Upper lobe of left lung (tissue), 6 donors: ENCODE data around the gene SNX5. TPM values are rescaled to one million over a fixed set of nuclear protein-coding genes. Genes with fewer than 3 reads are reported as not detected.

ENCODE experiments used
- ATAC-seq, 2 donors: fragments of 200-7000 bp; cut with Tn5 transposase; one replicate each; pipeline ENCODE4 v1.9.1; 2022; ENCODE audit warnings: mild to moderate bottlenecking in 2 of 2, moderate library complexity in 2 of 2; ENCODE audit not compliant: low FRiP score in 2 of 2
- DNase-seq, 2 donors: peaks; one replicate each; pipeline ENCODE4 v3.0.0-alpha.2; 2019 to 2020
- H3K27ac ChIP-seq, 4 donors: fragments of 200-600 bp; sonication (generic); one replicate each; pipeline ENCODE4 v1.5.1; 2016 to 2019
- H3K27me3 ChIP-seq, 4 donors: fragments of 200-600 bp; sonication (generic); one replicate each; pipeline ENCODE4 v1.5.1; 2017 to 2019
- H3K36me3 ChIP-seq, 4 donors: fragments of 200-600 bp; sonication (generic); one replicate each; pipeline ENCODE4 v1.5.1; 2016 to 2019
- H3K4me1 ChIP-seq, 4 donors: fragments of 200-600 bp; sonication (generic); one replicate each; pipeline ENCODE4 v1.5.1; 2018 to 2019
- H3K4me3 ChIP-seq, 4 donors: fragments of 200-600 bp; sonication (generic); one replicate each; pipeline ENCODE4 v1.5.1; 2017 to 2019; ENCODE audit warnings: mild to moderate bottlenecking in 2 of 4, moderate library complexity in 1 of 4
- H3K9me3 ChIP-seq, 4 donors: fragments of 200-600 bp; sonication (generic); one replicate each; pipeline ENCODE4 v1.5.1; 2018 to 2019
- EP300 ChIP-seq, 4 donors: sonication (generic); formaldehyde crosslinking; IDR thresholded peaks; one replicate each; pipeline ENCODE4 v1.5.1; 2017; ENCODE audit warnings: antibody characterized with exemption in 4 of 4, control low read depth in 2 of 4
- POLR2A ChIP-seq, 4 donors: fragments of 450-650 bp; IDR thresholded peaks; one replicate each; pipeline ENCODE4 v1.5.1; 2016 to 2017; ENCODE audit warnings: antibody characterized with exemption in 4 of 4, mild to moderate bottlenecking in 2 of 4
- POLR2AphosphoS5 ChIP-seq, 2 donors: sonication (generic); formaldehyde crosslinking; IDR thresholded peaks; one replicate each; pipeline ENCODE4 v1.5.1; 2017; ENCODE audit warnings: antibody characterized with exemption in 2 of 2
- WGBS, 2 donors: methylation state at CpG; one replicate each; pipeline ENCODE4 v1.1.5; 2017 to 2018; 5-methylcytosine and 5-hydroxymethylcytosine counted together
- total RNA-seq, 6 donors: library from RNA; depleted of rRNA in 4 of 6; stranded (reverse); fragments of >200 nt in 4 of 6; gene quantifications; one replicate each; pipeline versions ENCODE4 v1.1.0 to v1.2.1, GENCODE V29; 2016 to 2021
- TF ChIP-seq, protein P1 (sequence below), 6 experiments: fragments of 450-650 bp in 4 of 6; fragments of 200-600 bp in 2 of 6; sonication (generic) in 2 of 6; IDR thresholded peaks; one replicate each; pipeline ENCODE4 v1.5.1; 2016 to 2019; ENCODE audit warnings: antibody characterized with exemption in 6 of 6
- donor health status: DM: no; HTN: no; CAD: no; lungs with moderate emphysema.
- donor health status: DM: no; HTN: yes; CAD: no; lungs with severe emphysema.

The SNX5 gene
- total RNA-seq, 6 donors from 2014 or later = 72.0 to 177 (median 111) TPM

- Histone ChIP-seq H3K36me3 (no peaks in the 10 kb centered on the region), H3K4me3 (no peak overlapping the region), H3K27me3 (no peaks in the 10 kb centered on the region), H3K27ac (no peak overlapping the region), H3K9me3 (no peaks in the 10 kb centered on the region), H3K4me1 (peaks cover 0 to 26% (median 9%) of the 10 kb centered on the region in 4 donors)
- ATAC-seq (no peak), DNase-seq (peak in 1 of 2 donors; percentile 21)
- WGBS, 2 donors = 68% methylated on average over 7 to 8 of the region's 8 CpGs
- TF ChIP-seq POLR2AphosphoS5 (IDR thresholded peaks at IDR 0.05) (peak in 1 of 2 donors; percentile 24), EP300 (IDR thresholded peaks at IDR 0.05) (peak in 1 of 4 donors; percentile 65)
- TF ChIP-seq, protein P1, sequence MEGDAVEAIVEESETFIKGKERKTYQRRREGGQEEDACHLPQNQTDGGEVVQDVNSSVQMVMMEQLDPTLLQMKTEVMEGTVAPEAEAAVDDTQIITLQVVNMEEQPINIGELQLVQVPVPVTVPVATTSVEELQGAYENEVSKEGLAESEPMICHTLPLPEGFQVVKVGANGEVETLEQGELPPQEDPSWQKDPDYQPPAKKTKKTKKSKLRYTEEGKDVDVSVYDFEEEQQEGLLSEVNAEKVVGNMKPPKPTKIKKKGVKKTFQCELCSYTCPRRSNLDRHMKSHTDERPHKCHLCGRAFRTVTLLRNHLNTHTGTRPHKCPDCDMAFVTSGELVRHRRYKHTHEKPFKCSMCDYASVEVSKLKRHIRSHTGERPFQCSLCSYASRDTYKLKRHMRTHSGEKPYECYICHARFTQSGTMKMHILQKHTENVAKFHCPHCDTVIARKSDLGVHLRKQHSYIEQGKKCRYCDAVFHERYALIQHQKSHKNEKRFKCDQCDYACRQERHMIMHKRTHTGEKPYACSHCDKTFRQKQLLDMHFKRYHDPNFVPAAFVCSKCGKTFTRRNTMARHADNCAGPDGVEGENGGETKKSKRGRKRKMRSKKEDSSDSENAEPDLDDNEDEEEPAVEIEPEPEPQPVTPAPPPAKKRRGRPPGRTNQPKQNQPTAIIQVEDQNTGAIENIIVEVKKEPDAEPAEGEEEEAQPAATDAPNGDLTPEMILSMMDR (IDR thresholded peaks at IDR 0.05) = no peak
These were observed 35.9 kb upstream of the SNX5 start for GRCh38 chr20:18004384-18005031.

DNA sequence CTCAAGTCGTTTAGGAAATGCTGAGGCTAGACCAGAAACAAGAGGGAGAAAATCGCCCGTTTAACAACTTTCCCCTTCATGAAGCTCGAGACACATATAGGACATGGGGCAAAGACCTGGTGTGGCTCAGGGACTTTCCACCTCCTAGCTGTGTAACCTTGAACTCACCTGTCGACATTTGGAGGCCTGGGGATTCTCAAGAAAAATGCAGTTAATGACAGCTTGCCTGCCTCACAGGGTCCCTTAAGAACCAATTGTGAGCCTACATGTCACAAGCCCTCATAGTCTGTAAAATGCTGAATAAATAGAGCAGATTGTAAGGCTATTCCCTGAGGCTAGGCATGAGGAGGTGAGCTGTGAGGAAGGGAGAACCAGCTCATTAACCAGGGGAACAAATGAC lies 35.3 kb upstream of the SNX5 start:
- WGBS, 2 donors = 59 to 67% methylated on average over 5 of the region's 5 CpGs
- H3K9me3 ChIP-seq = no peaks in the 10 kb centered on the region
- ATAC-seq (no peak), DNase-seq (peak in 1 of 2 donors; percentile 10)
- H3K4me3 ChIP-seq = no peak overlapping the region
- TF ChIP-seq POLR2A (IDR thresholded peaks at IDR 0.05) (no peak), POLR2AphosphoS5 (IDR thresholded peaks at IDR 0.05) (no peak), EP300 (IDR thresholded peaks at IDR 0.05) (no peak)
- TF ChIP-seq, protein P1 (IDR thresholded peaks at IDR 0.05) = no peak
- no peak overlapping the region for H3K27ac ChIP-seq
- no peaks in the 10 kb centered on the region for H3K27me3 ChIP-seq
- H3K36me3 ChIP-seq = no peaks in the 10 kb centered on the region
- H3K4me1 ChIP-seq = peaks cover 0 to 26% (median 9%) of the 10 kb centered on the region in 4 donors

- peak; percentile 50 to 91 for ATAC-seq
- DNase-seq = peak in 1 of 2 donors; percentile 68
- TF ChIP-seq, protein P1 (IDR thresholded peaks at IDR 0.05) = no peak
- TF ChIP-seq EP300 (IDR thresholded peaks at IDR 0.05) (no peak), POLR2AphosphoS5 (IDR thresholded peaks at IDR 0.05) (no peak), POLR2A (IDR thresholded peaks at IDR 0.05) (no peak)
- no peak overlapping the region for H3K4me3 ChIP-seq
- no peak overlapping the region for H3K27ac ChIP-seq
- WGBS, 2 donors = 75 to 84% methylated on average over 10 of the region's 10 CpGs
- H3K36me3 ChIP-seq = no peaks in the 10 kb centered on the region
- no peaks in the 10 kb centered on the region for H3K27me3 ChIP-seq
- H3K9me3 ChIP-seq = no peaks in the 10 kb centered on the region
- peaks cover 0 to 17% (median 6%) of the 10 kb centered on the region in 4 donors for H3K4me1 ChIP-seq
These were observed 32.7 kb upstream of the SNX5 start for GRCh38 chr20:18001131-18001921.

DNA sequence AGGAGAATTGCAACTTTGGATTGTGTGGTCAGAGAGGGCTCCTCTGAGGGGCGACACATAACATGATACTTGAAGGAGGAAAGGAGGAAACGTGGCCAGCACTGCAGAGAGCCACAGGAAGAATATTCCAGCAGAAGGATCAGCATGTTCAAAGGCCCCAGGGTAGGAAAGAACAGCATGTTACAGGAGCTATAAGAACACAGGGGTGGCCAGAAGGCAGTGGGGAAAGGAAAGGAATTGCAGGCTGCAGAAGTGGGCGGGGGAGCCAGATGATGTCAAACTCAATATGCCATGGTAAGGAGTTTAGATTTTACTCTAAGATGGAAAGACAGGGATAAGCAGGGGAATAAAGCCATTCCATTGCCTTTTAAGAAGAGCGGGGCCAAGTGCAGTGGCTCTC lies 31.0 kb upstream of the SNX5 start:
- H3K27ac ChIP-seq = no peak overlapping the region
- WGBS, 2 donors = 77 to 82% methylated on average over 4 of the region's 4 CpGs
- H3K36me3 ChIP-seq = no peaks in the 10 kb centered on the region
- H3K9me3 ChIP-seq = no peaks in the 10 kb centered on the region
- H3K4me1 ChIP-seq = peaks cover 0 to 14% (median 1%) of the 10 kb centered on the region in 4 donors
- TF ChIP-seq, protein P1 (IDR thresholded peaks at IDR 0.05) = no peak
- TF ChIP-seq EP300 (IDR thresholded peaks at IDR 0.05) = no peak
- no peak for TF ChIP-seq POLR2A (IDR thresholded peaks at IDR 0.05)
- no peak for TF ChIP-seq POLR2AphosphoS5 (IDR thresholded peaks at IDR 0.05)
- DNase-seq (no peak), ATAC-seq (no peak)
- H3K27me3 ChIP-seq = no peaks in the 10 kb centered on the region
- H3K4me3 ChIP-seq = no peak overlapping the region
